DMS153 (cell line): ENCODE measurements around the gene AIFM3.
A peak's percentile ranks its signal among the peaks of the same experiment; 100 is the strongest.

Experiments
- DNase-seq: peaks from one replicate; lab custom pipeline; 2025; lab: John Stamatoyannopoulos, UW

Gene AIFM3

GRCh38 chr22:21009638-21010425 lies 42.8 kb downstream of the AIFM3 start:
- no peak for DNase-seq

GRCh38 chr22:21010426-21011113 lies 43.5 kb downstream of the AIFM3 start:
- no peak for DNase-seq

GRCh38 chr22:21012446-21013407 lies 45.7 kb downstream of the AIFM3 start:
- DNase-seq = no peak

DNA sequence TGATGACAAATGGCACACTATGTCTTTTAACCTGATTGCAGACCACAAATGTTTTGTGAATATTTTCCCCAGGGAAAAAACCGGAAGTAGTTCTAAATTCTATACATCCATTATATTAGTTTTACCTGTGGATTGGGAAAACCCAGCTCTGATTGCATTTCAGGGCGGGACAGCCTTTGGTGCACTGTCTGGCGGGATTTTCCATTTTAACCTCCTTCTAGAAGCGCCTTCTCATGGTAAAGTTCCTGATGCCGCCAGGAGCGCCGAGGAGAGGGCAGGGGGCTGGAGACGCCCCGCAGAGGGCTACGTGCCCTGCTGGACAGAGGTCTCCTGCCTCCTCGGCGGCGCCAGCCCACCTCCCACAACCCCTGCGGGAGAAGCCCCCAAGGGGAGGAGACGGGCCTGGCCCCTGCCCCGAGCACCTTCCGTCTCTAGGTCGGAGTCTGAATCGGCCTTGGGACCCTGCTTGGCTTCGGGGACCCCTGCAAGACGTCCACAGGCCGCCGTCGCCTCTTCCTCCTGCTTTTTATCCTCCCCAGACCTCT lies 46.7 kb downstream of the AIFM3 start:
- no peak for DNase-seq

DNA sequence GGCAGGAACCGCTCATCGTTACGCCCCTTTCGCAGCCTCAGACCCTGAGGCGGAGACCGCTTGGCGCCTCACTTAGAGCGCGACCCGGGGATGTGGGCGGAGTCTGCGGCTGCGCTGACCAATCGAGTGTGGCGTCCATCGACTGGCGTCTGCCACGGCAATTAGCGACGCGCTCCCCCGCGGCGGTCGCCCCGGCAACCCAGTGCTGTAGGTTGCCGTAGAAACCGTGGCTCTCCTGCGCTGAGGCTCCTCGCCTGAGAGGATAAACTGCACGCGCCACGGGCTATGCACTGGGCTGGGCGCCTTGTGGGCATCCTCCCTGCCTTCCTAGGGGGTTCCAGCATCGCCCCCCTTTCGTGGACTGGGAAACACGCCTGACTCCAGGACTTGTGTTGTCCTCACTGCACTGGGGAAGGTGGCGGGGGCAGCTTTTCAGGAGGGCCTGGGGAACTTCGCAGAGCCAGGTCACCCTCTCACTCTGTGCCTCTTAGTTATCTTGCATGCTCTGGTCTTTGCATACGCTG lies 47.2 kb downstream of the AIFM3 start:
- peak; percentile 93 for DNase-seq

GRCh38 chr22:21014726-21015465 lies 47.8 kb downstream of the AIFM3 start, which contains the start of gene P2RX6:
P2RX6 (plus strand) TSS chr22:21015165; CDS start chr22:21015175, 10 bp downstream.
- DNase-seq = peak; percentile 30

- DNase-seq = no peak
Observed at GRCh38 chr22:21015466-21016006, 48.5 kb downstream of the AIFM3 start.

- DNase-seq = no peak
Observed at GRCh38 chr22:21016644-21017420, 49.8 kb downstream of the AIFM3 start.

DNA sequence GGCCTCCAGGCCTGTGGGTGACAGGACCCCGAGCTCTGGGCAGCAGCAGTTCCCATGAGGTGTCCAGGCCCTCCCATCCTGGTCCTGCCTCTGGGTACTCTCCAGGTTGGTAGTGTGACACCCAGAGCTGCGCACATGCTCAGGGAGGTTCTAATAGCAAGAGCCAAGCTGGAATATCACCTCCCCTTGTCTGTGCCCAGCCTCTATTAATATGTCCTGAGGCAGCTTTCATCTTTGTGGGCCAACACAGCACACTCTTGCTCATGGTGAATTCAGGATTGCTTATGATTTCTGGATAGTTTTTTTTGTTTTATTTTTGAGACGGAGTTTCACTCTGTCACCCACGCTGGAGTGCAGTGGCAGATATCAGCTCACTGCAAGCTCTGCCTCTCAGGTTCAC lies 51.3 kb downstream of the AIFM3 start:
- no peak for DNase-seq

GRCh38 chr22:21020802-21021429 lies 53.9 kb downstream of the AIFM3 start:
- DNase-seq = no peak

- no peak for DNase-seq
Observed at GRCh38 chr22:21022507-21022906, 55.5 kb downstream of the AIFM3 start.

- no peak for DNase-seq
Observed at GRCh38 chr22:21022955-21023614, 56.0 kb downstream of the AIFM3 start.

- no peak for DNase-seq
Observed at GRCh38 chr22:21025266-21025665, 58.2 kb downstream of the AIFM3 start.

DNA sequence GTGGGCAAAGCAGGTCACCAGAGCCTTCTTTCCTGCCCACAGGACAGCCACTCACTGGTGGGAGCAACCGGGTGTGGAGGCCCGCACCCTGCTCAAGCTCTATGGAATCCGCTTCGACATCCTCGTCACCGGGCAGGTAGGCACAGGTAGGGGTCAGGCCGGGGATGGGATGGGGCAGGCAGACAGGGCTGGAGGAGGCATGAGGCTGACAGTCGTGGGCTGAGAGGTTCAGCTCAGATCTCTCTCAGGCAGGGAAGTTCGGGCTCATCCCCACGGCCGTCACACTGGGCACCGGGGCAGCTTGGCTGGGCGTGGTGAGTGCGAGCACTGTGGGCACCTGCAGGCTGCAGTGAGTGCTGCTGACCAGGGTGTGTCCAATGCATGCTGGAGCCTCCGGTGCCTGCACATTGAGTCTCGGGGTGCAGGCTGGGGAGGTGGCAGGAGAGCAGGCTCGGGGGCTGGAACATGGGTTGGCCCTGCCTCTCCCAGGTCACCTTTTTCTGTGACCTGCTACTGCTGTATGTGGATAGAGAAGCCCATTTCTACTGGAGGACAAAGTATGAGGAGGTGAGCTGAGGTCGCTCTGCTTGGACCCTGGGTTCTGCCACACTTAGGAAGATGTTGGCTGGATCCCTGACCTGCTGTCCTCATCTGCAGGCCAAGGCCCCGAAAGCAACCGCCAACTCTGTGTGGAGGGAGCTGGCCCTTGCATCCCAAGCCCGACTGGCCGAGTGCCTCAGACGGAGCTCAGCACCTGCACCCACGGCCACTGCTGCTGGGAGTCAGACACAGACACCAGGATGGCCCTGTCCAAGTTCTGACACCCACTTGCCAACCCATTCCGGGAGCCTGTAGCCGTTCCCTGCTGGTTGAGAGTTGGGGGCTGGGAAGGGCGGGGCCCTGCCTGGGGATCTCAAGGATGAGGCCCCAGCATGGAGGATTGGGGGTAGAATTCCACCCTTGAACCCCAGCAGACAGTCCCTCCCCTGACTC lies 59.0 kb downstream of the AIFM3 start:
- no peak for DNase-seq

DNA sequence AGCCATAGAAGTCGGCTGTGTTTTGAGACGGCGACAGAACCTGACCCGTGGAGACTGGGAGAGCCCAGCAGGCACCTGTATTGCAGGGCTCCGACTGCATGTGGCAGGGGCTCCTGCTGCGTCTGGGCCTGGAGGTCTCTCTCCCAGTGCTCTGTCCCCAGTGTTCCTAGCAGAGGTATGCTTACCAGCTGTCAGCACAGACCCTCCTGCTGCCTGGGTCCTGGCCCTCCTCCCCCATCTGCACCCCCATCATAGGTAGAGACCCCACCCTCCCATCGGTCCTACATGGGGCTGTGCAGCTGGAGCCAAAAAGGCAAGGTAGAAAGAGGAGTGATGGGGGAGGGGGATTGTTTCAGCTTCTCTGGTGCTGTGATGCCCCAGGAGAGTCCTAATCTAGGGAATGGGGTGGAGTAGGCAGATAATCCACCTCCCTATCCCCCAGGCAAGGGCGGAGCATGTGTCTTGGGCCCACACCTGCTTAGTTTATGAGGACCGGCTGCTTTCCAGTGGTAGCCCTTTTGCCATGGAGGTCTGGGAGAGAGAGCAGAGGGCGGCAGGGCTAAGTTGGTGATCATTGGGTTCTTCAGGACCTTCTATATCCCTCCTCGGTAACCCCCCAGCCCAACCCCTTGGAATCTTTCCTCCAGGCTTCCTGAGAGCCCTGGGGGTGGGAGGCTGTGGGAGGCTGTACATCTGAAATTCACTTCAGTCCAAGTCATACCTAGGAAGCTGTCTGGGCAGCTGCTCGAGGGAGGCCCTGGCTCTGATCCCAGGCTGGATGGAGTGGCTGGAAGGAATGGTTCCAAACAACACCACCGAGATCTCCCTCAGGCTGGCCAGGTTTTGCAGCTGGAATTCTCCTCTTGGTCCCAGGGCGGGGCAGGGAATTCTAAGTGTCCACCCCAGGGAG lies 60.0 kb downstream of the AIFM3 start:
- DNase-seq = no peak
